GM20431 (cell line): ENCODE measurements around the gene TMEM39B.
"Not testable (repeated sequence)": the region's sequence is repeated elsewhere in the genome, so short reads cannot be mapped to it uniquely, and the experiment has no call there.

Source experiments
- in situ Hi-C: fragments of 300-500 bp; cut with MseI, MboI; formaldehyde crosslinking; loops from one replicate; pipeline ENCODE4 v1.15.0; 2020; ENCODE audit warnings: low sequenced_read_pairs; ENCODE audit not compliant: unreplicated experiment

Gene TMEM39B

DNA sequence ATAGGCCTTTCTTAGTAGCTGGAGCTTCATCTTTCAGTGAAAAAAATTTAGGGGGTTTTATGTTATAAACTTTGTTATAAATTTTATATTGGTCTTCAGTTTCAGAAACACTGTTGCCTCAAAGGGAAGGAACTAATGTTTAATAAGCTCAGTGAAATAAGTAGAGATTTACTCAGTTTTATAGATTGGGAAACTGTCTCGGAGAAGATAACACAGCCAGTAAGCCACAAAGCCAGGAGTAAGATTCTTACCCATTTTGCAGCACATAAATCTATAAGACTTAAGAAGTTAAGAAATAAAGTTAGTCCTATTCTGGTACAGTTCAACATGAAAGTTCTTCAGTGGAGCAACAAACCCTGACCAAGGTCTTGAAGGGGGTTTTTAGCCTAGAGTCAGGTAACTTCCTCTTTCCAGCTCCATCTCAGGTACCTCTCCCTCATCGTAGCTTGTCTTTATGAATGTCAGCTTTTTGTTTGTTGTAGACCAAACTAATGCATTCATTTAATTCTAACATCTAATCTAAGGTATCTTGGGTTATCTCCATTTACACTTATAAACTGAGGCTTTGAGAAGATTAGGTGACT, 38.4 kb downstream of the TMEM39B start:
- in situ Hi-C loops: no loop called here

DNA sequence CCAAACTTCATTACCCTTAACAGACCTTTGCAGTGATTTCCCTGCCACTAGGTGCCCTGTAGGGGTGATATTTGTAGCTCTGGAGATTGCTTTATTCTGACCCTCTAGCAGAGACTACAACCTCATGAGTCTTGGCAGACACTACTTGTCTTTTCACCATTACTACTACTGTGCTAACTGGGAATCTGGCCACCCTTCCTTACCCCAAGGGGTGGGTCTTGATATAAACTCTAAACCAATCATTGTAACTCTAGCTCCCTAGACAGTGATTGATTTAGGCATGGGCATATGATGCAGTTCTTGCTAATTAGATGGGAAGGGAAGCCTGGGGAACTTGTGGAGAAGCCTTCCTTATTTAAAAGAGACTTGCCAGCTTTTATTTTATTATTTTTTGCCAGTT, 39.0 kb downstream of the TMEM39B start:
- in situ Hi-C loops: no loop called here

DNA sequence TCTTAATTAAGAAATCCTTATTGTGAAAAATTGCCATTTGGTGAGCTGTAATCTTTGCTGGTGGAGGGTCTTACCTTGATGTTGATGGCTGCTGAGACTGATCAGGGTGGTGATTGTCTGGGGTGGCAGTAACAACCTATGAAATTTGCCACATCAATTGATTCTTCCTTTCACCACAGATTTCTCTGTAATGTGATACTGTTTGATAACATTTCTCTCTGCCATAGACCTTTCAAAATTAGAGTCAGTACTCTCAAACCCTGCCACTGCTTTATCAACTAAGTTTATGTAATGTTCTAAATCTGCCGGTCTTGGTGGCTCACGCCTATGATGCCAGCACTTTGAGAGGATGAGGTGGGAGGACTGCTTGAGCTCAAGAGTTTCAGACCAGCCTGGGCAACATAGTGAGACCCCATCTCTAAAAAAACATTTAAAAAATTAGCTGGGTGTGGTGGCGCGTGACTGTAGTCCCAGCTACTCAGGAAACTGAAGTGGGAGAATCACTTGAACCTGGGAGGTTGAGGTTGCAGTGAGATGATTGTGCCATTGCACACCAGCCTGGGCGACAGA, 40.2 kb downstream of the TMEM39B start:
- in situ Hi-C loops: no loop called here

DNA sequence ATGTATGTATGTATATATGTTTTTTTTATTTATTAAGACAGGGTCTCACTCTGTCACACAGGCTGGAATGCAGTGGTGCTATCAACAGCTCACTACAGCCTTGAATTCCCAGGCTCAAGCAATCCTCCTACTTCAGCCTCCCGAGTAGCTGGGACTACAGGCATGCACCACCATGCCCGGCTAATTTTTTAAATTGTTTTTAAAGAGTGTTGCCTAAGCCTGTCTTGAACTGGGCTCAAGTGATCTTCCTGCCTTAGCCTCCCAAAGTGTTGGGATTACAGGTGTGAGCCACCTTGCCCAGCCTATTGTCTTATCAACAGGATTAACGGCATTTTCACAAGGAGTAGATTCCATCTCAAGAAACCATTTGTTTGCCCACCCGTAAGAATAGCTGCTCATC, 40.7 kb downstream of the TMEM39B start:
- in situ Hi-C loops: not testable (repeated sequence)

DNA sequence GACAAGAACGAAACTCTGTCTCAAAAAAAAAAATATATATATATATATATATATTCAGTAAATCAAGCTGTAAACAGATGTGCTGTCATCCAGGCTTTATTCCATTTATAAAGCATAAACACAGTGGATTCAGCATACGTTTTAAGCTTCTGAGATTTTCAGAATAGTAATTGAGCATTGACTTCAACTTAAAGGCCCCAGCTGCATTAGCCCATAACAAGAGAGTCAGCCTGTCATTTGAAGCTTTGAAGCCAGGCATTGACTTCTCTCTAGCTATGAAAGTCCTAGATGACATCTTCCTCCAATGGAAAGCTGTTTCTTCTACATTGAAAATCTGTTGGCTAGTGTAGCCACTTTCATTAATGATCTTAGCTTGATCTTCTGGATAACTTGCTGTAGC, 41.7 kb downstream of the TMEM39B start:
- in situ Hi-C loops: no loop called here

DNA sequence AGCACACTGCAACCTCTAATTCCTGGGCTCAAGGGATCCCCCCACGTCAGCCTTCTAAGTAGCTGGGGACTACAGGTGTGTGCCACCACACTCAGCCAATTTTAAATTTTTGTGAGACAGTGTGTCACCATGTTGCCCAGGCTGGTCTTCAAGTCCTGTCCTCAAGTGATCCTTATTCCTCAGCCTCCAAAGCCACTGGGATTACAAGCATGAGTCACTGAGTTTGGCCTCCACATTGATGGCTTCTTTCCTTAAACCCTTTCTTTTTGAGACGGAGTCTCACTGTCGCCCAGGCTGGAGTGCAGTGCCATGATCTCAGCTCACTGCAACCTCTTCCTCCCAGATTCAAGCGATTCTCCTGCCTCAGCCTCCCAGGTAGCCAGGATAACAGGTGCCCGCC, 42.8 kb downstream of the TMEM39B start:
- in situ Hi-C loops: no loop called here

DNA sequence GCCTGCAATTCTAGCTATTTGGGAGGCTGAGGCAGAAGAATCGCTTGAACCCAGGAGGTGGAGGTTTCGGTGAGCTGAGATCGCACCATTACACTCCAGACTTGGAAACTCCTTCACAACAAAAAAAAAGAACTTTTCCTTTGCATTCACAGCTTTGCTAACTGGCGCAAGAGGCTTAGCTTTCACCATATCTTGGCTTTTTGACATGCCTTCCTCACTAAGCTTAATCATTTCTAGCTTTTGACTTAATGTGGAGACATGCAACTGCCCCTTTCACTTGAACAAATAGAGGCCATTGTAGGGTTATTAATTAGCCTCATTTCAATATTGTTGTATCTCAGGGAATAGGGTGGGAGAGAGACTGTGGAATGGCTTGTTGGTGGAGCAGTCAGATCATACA, 43.8 kb downstream of the TMEM39B start:
- in situ Hi-C loops: no loop called here

DNA sequence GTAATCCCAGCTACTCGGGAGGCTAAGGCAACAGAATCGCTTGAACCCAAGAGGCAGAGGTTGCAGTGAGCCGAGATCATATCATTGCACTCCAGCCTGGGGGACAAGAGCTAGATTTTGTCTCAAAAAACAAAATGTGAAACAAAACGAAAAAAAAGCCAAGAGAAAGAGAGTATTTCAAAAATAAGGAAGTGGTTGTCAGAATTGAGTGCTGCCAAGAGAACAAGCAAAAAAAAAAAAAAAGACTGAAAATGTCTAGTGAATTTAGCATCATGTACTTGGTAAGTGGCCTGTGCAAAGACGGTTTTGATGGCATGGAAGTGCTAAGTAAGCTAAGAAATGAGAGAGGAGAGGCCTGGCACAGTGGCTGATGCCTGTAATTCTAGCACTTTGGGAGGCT, 49.4 kb downstream of the TMEM39B start:
- in situ Hi-C loops: no loop called here

DNA sequence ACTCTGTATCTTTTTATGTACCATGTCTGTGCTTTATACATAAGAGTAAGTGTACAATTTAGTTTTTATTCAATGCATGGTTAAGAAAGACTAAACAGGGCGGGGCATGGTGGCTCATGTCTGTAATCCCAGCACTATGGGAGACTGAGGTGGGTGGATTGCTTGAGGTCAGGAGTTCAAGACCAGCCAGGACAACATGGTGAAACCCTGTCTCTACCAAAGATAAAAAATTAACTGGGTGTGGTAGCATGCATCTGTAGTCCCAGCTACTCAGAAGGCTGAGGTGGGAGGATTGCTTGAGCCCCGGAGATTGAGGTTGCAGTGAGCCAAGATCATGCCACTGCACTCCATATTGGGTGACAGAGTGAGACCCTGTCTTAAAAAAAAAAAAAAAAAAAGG, 50.6 kb downstream of the TMEM39B start:
- in situ Hi-C loops: not testable (repeated sequence)

DNA sequence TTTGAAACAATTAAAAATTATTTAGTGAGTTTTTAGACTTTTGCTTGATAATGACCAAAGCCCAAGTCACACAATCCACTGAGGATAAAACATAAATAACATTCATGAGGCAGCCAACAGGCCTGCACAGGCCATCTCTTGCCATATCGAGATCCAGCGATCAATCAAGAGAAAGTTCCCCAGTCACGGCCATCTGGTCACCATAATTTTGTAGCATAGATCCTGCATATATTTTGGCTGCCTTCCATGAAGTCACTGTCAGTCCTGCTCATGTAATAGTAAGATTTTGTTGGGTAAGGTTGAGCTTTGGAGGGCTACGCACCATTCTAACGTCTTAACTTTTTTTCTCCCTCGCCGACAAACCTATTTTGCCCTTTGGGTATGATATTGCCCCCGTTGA, 52.6 kb downstream of the TMEM39B start:
- in situ Hi-C loops: no loop called here

DNA sequence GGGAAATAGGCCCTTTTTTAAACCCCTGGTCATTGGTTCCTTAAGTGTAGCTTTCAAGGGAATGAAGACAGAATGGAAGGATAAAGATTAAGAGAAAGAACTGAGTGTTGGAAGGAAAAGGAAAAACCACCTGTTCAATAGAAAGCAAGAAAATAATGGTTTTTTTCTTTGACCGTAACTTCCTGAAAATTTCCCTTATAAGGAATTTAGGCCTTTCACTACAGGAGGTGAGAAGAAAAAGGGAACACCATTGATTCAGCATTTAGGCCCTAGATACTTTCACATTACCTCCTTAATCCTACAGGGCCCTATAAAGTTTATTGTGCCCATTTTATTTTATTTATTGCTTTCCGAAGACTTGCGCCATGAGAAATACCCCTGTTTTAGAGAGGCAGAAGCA, 54.0 kb downstream of the TMEM39B start:
- in situ Hi-C loops: no loop called here

DNA sequence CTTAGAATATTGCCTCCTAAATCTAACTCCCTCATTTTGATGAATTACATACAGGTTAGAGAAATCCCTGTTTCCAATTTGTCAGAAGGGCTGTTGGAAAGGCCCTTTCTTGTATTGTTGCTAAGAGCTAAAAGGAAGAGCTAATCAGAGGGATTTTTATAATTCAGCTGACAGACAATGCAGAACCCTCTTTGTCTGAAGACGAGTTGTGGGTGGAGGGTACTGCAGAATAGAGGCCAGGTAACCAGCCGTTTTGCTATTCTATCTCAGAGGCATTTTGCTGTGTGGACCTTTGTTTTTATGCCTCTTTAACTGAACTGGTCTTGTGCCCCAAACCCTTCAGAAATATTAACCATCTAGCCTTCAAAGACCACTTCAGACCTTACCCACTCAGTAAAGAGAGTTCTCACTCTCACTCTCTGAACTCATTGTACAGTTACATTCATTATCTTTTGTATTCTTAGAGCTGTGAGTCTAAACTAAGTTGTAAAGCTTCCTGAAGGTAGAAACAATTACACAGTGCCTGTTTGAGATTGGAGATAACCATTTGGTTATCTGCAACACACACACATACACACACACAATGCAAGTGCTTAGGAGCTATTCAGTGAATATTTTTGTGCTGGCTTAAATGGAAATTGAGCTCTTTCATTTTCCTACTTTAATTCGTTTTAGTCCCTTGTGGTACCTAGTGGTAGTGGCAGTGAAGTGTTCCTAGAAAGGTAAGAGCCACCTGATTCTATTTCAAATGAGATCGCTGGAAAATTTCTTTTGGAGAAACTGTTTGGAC, 54.9 kb downstream of the TMEM39B start:
- in situ Hi-C loops: no loop called here

DNA sequence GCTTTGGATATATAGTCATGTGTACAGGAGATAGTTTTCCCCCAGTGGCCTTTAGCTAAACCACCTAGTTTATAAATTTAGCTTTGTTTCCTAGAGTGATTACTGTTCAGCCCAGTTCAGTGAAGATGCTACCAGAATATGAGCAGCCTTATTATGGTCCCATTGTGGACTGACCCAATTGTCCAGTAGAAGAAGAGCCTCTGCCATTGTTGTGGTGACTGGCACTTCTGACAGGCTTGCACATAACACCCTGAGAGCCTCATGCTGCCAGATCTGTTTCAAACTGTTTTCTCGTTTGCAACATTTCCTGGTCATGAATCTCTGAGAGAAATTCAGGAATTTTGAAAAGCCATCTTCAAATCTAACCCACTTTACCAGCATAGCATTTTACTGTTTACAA, 55.7 kb downstream of the TMEM39B start:
- in situ Hi-C loops: no loop called here

DNA sequence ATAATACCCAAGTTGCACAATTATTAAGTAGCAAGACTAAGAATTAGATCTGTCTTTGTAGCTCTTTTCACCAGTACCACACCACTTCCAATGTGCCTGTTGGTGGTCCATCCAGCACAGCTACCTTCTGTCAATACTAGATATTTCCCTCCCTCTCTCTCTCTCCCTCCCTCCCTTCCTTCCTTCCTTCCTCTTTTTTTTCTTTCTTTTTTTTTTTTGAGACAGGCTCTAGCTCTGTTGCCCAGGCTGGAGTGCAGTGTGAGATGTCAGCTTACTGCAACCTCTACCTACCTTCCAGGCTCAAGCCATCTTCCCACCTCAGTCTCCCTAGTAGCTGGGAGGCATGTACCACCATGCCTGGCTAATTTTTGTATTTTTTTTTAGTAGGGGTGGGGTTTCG, 56.2 kb downstream of the TMEM39B start:
- in situ Hi-C loops: no loop called here

DNA sequence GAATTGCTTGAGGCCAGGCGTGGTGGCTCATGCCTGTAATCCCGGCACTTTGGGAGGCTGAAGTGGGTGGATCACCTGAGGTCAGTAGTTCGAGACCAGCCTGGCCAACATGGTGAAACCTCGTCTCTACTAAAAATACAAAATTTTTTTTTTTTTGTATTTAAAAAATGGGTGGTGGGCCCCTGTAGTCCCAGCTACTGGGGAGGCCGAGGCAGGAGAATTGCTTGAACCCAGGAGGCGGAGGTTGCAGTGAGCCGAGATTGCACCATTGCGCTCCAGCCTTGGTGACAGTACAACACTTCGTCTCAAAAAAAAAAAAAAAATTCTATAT, 61.2 kb downstream of the TMEM39B start:
- in situ Hi-C loops: not testable (repeated sequence)

DNA sequence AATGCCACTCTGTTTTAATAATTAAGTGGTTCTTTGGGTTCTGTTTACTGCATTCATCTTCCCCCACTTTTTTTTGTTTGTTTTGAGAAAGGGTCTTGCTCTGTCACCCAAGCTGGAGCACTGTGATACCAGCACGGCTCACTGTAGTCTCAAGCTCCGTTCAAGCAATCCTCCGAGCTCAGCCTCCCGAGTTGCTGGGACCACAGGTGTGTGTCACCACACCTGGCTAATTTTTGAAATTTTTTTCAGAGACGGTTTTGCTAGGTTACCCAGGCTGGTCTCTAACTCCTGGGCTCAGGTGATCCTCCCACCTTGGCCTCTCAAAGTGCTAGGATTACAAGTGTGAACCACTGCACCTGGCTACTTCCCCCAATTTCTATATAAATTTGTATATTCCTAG, 64.4 kb downstream of the TMEM39B start:
- in situ Hi-C loops: no loop called here

DNA sequence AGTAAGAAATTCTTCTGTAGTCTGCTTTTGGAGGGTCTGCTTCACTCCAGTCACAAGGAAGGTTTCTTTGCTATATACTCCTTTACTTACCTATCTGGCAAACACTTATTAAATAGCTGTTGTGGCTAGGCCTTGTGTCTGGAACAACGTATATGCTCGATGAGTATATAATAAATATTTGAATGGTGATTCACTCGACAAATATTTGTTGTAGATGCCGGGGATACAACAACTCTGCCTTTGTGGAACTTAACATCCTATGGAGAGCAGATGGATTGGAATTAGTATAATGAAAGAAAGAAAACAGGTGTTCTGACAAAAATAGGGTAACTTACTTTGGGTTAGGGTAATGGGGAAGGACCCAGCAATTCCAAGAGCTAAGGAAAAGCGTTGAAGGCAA, 66.2 kb downstream of the TMEM39B start:
- in situ Hi-C loops: no loop called here

DNA sequence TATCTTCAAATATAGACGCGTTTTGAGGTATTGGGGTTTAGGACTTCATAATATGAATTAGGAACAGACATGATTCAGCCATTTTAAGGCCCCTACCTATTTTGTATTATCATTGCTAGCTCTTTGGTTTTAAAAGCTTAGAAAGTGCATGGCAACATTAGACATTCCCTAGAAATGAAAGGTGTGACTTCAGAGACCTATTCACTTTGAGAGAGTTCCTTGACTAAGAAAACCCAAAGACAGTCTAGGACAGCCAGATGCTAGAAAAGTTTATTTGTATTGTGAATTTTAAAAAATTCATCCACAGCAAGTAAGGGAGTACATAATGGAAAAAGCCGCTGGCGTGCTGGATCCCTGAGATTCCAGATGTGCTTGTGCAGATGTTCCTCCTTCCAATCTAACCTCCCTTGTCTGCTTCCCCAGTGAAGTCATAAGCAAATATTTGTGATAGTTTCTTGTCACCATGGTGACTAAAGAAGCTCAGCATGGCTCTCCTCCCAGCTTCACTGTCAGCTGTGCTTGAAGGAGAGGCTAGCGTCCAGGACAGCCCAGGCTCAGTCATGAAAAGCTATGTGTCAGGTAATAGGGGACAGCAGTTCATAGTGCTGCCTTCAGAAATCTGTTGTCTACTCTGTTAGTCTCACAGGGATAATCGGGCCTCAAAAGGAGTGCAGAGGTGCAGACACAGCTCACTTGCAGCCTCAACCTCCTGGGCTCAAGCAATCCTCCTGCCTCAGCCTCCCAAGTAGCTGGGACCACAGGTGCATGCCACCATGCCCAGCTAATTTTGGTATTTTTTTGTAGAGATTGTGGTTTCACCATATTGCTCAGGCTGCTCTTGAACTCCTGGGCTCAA, 69.9 kb downstream of the TMEM39B start:
- in situ Hi-C loops: no loop called here

DNA sequence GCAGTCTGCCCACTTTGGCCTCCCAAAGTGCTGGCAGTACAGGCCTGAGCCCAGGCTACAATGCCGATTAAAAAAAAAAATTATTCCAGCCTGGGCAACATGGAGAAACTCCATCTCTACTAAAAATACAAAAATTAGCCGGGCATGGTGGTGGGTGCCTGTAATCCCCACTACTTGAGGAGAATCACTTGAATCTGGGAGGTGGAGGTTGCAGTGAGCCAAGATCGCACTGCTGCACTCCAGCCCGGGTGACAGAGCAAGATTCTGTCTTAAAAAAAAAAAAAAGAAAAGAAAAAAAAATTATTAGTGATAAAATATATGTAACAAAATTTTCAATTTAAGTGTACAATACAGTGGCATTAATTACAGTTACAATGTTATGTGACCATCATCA, 70.6 kb downstream of the TMEM39B start:
- in situ Hi-C loops: not testable (repeated sequence)

DNA sequence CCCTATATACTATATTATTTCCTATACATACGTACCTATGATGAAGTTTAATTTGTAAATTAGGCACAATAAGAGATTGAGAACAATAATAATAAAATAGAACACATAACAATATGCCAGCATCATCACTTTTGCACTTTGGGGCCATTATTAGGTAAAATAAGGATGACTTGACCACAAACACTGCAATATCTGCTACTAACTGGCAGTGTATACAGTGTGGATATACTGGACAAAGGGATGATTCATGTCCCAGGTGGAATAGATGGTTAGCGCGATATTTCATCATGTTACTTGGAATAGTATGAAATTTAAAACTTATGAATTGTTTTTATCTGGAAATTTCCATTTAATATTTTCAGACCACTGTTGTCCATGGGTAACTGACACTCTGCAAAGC, 71.3 kb downstream of the TMEM39B start:
- in situ Hi-C loops: no loop called here

DNA sequence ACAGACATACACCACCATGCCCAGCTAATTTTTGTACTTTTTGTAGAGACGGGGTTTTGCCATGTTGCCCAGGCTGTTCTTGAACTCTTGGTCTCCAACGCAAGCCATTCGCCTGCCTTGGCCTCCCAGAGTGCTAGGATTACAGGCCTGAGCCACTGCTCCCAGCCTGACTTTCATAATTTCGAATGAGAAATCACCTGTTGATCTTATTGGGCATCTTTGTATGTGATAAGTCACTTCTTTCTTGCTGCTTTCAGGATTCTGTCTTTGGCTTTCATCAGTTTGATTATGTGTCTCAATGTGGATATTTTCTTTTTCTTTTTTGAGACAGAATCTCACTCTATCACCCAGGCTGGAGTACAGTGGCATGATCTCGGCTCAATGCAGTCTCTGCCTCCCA, 75.1 kb downstream of the TMEM39B start:
- in situ Hi-C loops: not testable (repeated sequence)
